Ovary (tissue), 9 donors: ENCODE results near the gene RNF113B. TPM values are rescaled to one million over a fixed set of nuclear protein-coding genes. Genes with fewer than 3 reads are reported as not detected.

Experiments used
- DNase-seq, 5 donors: peaks; one replicate each; pipeline ENCODE4 v3.0.0-alpha.2; 2019 to 2020
- H3K27ac ChIP-seq, 2 donors: fragments of 200-600 bp; one replicate each; pipeline versions ENCODE4 v1.5.1 to v1.8.0; 2019 to 2022
- H3K27me3 ChIP-seq: fragments of 200-600 bp; one replicate; pipeline ENCODE4 v1.8.0; 2022
- H3K36me3 ChIP-seq: fragments of 200-600 bp; sonication (generic); one replicate; pipeline ENCODE4 v1.5.1; 2019
- H3K4me1 ChIP-seq: one replicate; pipeline ENCODE4 v1.8.1; 2013; ENCODE audit warnings: mild to moderate bottlenecking, moderate library complexity; ENCODE audit not compliant: insufficient read depth
- H3K4me3 ChIP-seq: fragments of 200-600 bp; sonication (generic); one replicate; pipeline ENCODE4 v1.5.1; 2017
- H3K9me3 ChIP-seq, 2 donors: fragments of 200-600 bp in 1 of 2; sonication (generic) in 1 of 2; one replicate each; pipeline versions ENCODE4 v1.5.1 to v1.8.1; 2013 to 2019; ENCODE audit warnings: mild to moderate bottlenecking in 1 of 2, moderate library complexity in 1 of 2
- CTCF ChIP-seq, 3 donors: fragments of 450-650 bp in 2 of 3; fragments of 200-600 bp in 1 of 3; IDR thresholded peaks; one replicate each; pipeline versions ENCODE4 v1.5.1 to v1.8.0; 2016 to 2022; ENCODE audit warnings: antibody characterized with exemption in 3 of 3, mild to moderate bottlenecking in 1 of 3
- EP300 ChIP-seq: sonication (generic); formaldehyde crosslinking; IDR thresholded peaks from one replicate; pipeline ENCODE4 v1.6.1; 2017; ENCODE audit warnings: antibody characterized with exemption
- POLR2A ChIP-seq: fragments of 450-650 bp; IDR thresholded peaks from one replicate; pipeline ENCODE4 v1.6.1; 2017; ENCODE audit warnings: antibody characterized with exemption, mild to moderate bottlenecking, moderate library complexity
- WGBS, 3 donors: extraction: QIAGEN DNeasy Blood & Tissue Kit in 1 of 3; methylation state at CpG; one replicate each; pipeline versions ENCODE4 v1.1.5 to v1.1.7; 2013 to 2017; 5-methylcytosine and 5-hydroxymethylcytosine counted together
- intact Hi-C, 4 donors: fragments of 100-400 bp; cut with DNase I; formaldehyde crosslinking; loops; one replicate each; pipeline versions ENCODE4 v1.11.0 to v1.15.1; 2022 to 2023
- polyA plus RNA-seq, 2 donors: library from polyadenylated mRNA; stranded (reverse); fragments of 200-250 nt in 1 of 2; fragments of 350-450 nt in 1 of 2; fragmentation: Illumina TruSeq in 1 of 2; extraction: RNeasy Lipid Tissue Mini Kit (QIAGEN cat#74804) in 1 of 2; gene quantifications; one replicate each; pipeline ENCODE4 v1.2.3, GENCODE V29; 2013 to 2014
- total RNA-seq, 7 donors: library from RNA; depleted of rRNA in 2 of 7; stranded (reverse); fragments of >200 nt in 2 of 7; fragmentation: NEBNext Ultra II Directional in 3 of 7; extraction: Animal tissue kit (Norgen Biotek cat#: 25700) in 3 of 7; gene quantifications; one replicate each; pipeline versions ENCODE4 v1.1.0 to v1.2.4, GENCODE V29; 2016 to 2023
- donor health status: DM: no; HTN: no; CAD: no; lungs with moderate emphysema.
- donor health status: DM: no; HTN: no; CAD: no.
- donor health status: Bipolar disorder and iron deficiency.
- donor health status: DM: yes; HTN: yes; CAD: no.
- donor health status: DM: no; HTN: no; CAD: no.
- donor health status: DM: yes; HTN: yes; CAD: no.

The RNF113B gene
- total and polyA plus RNA-seq, 9 donors: 0.05 TPM; not detected in 8

- Histone ChIP-seq H3K4me3 (no peak overlapping the region), H3K27ac (peak overlapping the region in 1 of 2 donors; percentile 0), H3K9me3 (no peaks in the 10 kb centered on the region), H3K27me3 (no peaks in the 10 kb centered on the region), H3K36me3 (no peaks in the 10 kb centered on the region), H3K4me1 (peaks cover 8% of the 10 kb centered on the region)
- WGBS, 3 donors: 6 to 15% (median 10%) methylated on average over 4 of the region's 4 CpGs
- TF ChIP-seq POLR2A: no peak
- TF ChIP-seq CTCF (IDR thresholded peaks at IDR 0.05): no peak
- no peak for TF ChIP-seq EP300
- peak in 1 of 5 donors; percentile 26 for DNase-seq
- intact Hi-C loops: no loop called here
Measured at GRCh38 chr13:98220271-98220791, 43.3 kb upstream of the RNF113B start.

GRCh38 chr13:98219685-98220084 lies 42.6 kb upstream of the RNF113B start:
- TF ChIP-seq EP300 (no peak), POLR2A (no peak), CTCF (IDR thresholded peaks at IDR 0.05) (no peak)
- Histone ChIP-seq H3K9me3 (no peaks in the 10 kb centered on the region), H3K27me3 (no peaks in the 10 kb centered on the region), H3K4me3 (no peak overlapping the region), H3K36me3 (no peaks in the 10 kb centered on the region), H3K4me1 (peaks cover 10% of the 10 kb centered on the region), H3K27ac (no peak overlapping the region)
- 78 to 80% (median 79%) methylated on average over 6 of the region's 6 CpGs for WGBS, 3 donors
- no peak for DNase-seq
- intact Hi-C loops: no loop called here

GRCh38 chr13:98217597-98217996 lies 40.5 kb upstream of the RNF113B start:
- H3K36me3 ChIP-seq: no peaks in the 10 kb centered on the region
- no peaks in the 10 kb centered on the region for H3K27me3 ChIP-seq
- TF ChIP-seq EP300: no peak
- no peak for TF ChIP-seq POLR2A
- no peak for TF ChIP-seq CTCF (IDR thresholded peaks at IDR 0.05)
- WGBS, 3 donors: 94 to 97% (median 96%) methylated on average over 12 of the region's 12 CpGs
- peaks cover 12% of the 10 kb centered on the region for H3K4me1 ChIP-seq
- no peak for DNase-seq
- H3K27ac ChIP-seq: no peak overlapping the region
- intact Hi-C loops: no loop called here
- H3K4me3 ChIP-seq: no peak overlapping the region
- H3K9me3 ChIP-seq: no peaks in the 10 kb centered on the region

- intact Hi-C loops: no loop called here
- Histone ChIP-seq H3K4me1 (peaks cover 10% of the 10 kb centered on the region), H3K4me3 (no peak overlapping the region), H3K36me3 (no peaks in the 10 kb centered on the region), H3K9me3 (no peaks in the 10 kb centered on the region), H3K27ac (no peak overlapping the region), H3K27me3 (no peaks in the 10 kb centered on the region)
- whole genome bisulfite sequencing, 3 donors: 63 to 77% (median 68%) methylated on average over 7 of the region's 7 CpGs
- no peak for DNase-seq
- TF ChIP-seq CTCF (IDR thresholded peaks at IDR 0.05): no peak
- no peak for TF ChIP-seq EP300
- no peak for TF ChIP-seq POLR2A
Measured at GRCh38 chr13:98216711-98217285, 39.7 kb upstream of the RNF113B start.
